ENCODE measurements around the gene CRIM1.

The CRIM1 gene

DNA sequence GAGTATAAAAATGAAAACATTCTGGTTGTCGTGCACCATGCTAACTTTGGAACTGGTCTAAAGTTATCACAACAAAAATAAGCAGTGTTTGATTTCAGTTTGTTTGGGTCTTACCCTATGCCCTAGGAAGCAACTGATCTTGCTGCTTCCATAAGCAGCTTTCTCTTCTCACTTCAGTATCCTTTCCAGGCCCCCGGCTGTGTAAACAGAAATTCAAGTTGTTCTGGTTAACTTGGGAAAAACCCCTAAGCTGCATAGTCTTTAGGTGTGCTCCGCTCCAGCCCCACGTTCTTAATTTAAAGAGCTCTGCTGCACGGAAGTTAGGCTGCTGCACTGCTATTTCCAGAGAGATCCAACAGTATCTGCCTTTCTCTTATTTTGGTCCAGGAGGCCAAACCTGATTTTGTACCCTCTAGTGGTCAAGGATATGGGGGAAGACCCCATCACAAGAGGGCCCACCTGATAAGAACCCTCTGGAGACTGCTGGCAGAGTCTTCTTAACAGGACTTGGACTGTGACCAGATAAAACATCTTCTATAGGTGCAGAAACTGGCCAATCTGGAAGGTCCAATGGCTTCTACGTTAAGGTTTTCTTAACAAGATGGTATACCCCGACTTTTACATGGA lies 173.3 kb downstream of the CRIM1 start:
- DNase-seq: no peak

DNA sequence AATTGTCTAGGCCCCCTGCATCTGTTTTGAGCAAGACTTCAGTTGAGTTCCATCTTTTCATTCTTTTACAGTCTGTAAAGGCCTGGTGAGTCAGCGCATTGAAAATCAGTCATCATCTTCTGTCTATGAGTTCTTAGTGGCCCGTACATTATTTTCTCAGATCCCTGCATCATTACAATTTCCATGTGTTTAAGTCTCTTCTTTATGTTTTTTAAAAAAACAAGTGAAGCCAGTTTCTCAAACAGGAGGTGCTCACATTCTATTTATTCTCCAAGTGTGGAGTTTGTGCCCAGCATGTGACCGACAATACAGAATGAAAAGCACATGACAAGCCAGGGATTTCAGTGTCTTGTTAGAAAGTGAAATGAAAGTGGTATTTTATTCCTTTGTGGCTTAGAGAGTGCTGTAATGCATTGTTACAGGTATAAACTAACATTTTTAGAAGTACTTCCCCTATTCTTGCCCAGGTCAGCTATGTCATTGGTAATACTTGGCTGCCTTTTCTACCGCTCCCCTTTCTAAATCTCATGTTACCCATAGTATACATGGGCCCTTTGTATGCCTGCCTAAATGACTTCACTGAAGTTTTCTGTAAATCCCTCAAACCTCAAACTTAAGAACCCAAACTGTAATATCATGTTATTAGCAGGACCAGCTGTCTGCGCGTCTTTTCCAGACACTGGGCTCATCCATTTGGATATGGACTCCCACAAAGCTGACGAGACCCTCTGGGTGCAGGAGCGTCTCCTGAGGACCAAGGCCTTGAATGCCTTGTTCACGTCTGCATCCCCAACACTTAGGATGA lies 174.8 kb downstream of the CRIM1 start:
- no peak for DNase-seq

DNA sequence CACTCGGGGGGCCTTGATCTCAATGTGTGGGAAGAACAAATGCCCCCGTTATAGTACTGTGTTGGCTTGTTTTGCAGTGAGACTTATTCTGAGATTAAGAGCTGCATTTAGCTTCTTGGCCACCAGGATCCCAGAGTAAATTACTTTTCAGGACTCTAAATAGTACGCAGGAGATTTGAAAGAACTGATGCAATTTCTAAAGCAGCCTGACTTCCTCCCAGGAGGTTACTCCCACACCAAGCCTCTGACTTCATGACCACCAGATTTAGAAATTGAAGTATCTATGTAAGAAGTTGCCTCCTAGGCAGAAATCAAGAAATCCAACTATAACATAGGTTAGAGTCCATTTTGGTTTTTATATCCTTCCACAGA lies 175.4 kb downstream of the CRIM1 start:
- DNase-seq: no peak

DNA sequence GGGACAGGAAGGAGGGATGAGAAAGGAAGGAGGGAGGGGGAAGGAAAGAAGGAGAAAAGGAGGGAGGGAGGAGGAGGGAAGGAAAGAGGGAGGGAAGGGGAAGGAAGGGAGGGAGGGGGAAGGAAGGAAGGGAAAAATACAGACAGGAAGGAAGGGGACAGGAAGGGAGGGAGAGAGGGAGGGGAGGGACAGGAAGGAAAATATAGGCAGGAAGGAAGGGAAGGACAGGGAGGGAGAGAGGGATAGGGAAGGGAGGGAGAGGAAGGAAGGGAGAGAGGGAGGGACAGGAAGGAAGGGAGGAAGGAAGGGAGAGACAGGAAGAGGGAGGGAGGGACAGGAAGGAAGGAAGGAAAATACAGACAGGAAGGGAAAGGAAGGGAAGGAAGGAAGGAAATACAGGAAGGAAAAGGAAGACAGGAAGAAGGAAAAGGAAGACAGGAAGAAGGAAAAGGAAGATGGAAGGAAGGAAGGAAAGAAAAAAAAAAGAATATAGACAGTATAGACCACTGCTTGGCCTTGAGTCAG lies 178.8 kb downstream of the CRIM1 start:
- no peak for DNase-seq

DNA sequence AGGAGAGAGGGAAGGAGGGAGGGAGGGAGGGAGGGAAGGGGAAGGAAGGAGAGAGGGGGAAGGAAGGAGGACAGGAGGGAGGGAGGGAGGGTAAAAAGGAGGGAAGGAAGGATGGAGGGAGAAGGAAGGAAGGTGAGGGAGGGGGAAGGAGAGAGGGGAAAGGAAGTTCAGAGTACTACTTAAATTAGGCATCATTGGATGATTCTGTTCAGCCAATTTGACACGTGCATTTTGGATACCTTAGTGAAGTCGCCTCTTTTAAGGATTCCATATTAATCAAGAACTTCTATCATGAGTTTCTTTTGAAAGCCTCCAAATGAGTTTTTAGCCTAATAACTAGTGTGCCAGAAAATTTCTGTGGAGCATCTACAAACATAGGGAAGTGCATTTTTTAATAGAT lies 179.5 kb downstream of the CRIM1 start:
- no peak for DNase-seq

DNA sequence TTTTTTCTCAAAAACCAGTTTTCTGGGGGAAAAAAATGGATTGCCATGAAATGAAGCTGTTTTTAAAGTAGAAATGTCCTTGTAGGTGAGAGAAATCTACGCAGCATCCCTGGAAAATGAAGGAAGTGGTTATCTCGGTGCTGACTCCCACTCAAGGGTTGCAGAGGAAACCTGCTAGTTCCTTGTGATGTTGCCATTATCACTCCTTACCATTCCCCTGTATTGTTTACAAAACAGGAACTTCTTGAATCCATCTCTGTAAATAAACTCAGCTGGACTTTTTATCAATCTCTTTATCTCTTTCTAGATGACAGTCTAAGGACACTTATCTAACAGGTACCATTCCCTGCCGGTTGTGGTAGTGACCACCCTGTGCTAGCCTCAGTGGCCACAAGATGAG lies 181.2 kb downstream of the CRIM1 start:
- DNase-seq: no peak

DNA sequence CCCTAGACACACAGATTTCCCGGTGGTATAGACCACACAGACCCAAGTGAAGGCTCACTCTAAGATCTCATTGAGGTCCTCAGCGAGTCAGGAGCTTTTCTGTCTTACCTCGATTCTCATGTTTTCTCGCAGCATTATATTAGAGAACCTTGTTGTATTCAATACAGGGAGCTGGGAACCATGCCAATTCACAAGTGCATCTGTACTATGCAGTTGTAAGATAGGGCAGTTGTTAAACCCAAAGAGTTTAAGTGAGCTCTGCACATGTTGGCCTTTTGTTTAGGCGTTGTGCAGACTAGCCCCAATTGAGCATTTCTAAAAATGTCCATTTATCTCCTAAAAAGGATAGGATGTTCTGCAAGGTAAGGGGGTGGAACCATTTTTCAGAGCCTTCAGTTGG lies 182.8 kb downstream of the CRIM1 start:
- DNase-seq: no peak

DNA sequence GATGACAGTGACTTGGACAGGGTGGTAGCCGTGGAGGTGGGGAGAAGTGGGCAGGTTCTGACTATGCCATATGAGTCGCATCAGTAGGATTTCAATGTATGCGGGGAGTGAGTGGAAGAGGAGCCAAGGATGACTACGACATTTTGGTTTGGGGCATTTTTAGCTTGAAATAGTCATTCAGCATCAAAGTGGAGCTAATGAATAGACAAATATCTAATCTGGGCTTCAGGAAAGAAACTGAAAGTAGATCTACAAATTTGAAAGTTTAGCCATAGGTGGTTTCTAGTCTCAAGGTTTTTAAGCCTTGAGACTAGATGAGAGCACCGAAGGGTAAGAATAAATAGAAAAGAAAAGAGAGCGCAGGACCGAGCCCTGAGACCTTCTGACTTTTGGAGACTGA lies 184.1 kb downstream of the CRIM1 start:
- no peak for DNase-seq

DNA sequence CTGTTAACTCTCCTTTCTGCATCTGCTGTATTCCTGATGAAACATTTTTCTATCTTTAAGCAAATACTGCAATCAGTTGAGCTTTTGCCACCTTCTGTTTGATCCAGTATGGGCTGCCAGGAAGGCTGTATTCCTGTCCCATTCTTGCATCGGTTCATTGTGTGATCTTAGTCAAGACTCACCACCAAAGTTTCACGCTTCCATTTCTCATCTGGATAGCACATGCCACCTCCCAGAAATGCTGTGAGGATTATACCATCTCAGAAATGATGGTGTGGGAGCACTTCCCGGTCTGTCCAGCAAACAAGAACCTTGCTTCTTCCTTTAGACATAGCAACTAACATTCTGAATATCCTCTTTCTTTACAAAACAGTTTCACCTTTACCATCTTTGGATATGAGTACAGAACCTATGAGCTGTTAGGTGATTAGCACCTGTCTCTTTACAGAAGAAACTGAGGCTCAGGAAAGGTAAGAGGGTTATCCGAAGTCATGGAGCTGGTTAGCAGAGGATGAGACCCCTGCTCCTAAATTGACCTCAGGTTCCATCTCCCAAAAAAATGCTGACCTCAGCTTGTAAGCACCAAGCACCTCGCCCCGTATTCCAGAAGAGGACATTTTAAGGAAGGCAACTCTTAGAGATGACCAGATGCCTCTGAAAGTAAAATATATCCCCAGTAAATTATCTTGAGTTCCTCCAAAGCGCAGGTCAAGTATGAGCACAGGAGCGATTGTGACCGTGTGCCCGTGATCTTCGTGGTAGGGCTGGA lies 185.6 kb downstream of the CRIM1 start:
- DNase-seq: no peak

DNA sequence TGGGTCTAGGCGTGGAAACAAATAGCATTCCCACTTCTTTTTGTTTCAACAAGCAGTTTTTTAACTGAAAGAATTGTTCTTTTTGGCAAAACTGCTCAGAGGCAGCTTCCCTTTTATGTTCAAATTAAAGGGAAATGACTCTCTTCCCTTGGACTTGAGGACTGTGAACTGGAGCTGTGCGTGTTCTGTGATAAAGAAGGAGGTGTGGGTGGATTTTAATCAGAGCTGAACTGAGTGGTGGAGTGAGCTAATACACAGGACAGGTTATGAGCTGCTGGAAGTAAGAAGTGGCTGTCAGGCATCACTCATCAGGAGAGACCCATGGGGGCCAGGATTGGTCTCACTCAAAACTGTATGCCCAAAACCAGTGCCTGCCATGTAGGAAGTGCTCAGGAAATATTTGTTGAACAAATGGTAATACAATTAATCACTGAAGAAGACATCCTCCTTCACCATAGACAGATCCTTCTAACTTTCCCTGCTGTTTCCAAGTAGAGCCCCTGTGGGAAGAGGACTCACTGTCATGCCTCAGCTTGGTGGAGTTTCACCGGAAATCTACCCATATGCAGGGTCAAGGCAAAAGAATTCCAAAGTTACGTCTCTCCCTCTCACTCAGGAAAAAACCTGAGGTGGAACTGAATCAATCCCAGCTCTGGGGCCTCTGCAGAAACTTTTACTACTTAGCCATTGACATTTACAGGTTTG lies 186.5 kb downstream of the CRIM1 start:
- no peak for DNase-seq

DNA sequence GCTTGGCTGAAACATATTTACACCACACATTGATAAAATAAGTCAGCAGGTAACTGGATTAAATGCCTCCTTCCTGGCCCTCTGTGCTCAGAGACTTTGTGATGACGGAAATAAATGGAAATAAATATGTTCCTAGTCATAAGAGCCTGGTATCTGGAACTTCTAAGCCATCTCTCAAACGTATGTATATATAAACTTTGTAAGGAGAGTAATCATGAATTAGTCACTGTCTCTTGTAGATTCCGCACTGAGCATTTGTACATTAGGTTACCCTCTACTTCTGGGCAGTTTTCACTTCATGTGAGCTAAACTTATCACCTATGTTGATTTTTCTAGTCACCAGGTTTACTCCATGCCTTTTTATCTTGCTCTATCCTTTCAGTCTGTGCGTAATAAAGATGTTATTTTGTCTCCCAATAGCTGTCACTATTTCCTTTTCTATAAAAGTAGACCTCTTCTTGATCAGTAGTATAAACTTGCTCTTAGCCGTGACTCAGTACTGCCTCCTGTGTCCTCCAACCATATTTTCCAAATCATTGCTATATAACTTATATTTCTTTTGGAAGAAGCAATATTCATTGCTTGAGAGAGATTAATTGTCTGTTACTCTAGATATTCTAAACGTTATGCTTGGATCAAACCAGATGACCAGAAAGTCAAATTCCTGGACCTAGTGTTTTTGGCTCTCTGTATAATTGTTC lies 189.2 kb downstream of the CRIM1 start:
- no peak for DNase-seq

DNA sequence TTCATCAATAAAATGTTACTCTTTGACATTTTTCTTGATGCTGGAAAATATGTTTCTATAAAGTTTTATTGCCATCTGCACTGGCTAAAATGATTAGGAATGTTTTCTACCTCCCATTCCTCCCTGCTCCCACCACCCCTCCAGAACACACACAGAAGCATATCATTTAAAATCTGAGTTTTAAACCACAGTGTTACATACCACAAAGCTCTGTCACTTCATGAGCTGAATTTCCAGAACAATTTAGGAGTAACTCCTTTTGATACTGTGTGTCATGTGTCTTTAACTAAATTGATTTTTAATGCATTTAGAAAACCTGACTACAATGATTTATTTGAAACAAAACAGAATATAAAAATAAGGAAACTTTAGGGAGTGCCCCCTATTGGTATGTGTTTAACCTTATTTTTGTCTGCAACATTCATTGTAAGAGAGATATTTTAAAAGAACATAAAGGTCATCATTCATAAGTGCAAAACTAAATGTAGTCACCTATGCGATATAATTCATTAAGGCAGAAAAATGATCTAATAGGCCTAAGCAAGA lies 190.4 kb downstream of the CRIM1 start:
- DNase-seq: no peak

DNA sequence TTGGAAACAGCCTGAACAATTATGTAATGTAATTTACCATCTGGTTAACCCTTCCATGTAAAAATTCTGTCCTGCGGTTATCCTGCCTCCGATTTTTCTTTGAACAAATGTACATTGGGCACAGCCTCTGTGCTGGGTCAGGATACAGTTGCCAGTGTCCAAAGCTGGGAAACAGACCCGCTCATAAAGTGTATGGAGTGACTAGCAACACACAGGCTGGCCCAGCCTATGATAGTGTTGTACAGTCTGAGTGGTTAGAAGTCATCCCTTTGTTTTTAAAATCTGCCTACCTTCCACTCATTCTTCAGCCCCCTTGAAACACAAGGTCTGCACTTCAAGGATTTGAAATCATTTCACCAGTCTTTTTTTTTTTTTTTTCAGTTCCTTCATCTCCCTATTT lies 192.3 kb downstream of the CRIM1 start:
- no peak for DNase-seq

DNA sequence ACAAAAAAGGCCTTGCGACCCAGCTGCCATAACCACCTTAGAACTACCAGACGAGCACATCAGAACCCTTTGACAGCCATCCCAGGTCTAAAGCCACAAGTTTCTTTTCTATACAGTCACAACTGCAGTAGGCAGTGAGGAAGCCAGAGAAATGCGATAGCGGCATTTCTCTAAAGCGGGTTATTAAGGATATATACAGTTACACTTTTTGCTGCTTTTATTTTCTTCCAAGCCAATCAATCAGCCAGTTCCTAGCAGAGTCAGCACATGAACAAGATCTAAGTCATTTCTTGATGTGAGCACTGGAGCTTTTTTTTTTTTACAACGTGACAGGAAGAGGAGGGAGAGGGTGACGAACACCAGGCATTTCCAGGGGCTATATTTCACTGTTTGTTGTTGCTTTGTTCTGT lies 193.6 kb downstream of the CRIM1 start:
- DNase-seq: no peak

DNA sequence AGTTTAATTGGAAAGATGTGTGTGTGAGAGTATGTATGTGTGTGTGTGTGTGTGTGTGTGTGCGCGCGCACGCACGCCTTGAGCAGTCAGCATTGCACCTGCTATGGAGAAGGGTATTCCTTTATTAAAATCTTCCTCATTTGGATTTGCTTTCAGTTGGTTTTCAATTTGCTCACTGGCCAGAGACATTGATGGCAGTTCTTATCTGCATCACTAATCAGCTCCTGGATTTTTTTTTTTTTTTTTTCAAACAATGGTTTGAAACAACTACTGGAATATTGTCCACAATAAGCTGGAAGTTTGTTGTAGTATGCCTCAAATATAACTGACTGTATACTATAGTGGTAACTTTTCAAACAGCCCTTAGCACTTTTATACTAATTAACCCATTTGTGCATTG lies 194.4 kb downstream of the CRIM1 start:
- DNase-seq: no peak

DNA sequence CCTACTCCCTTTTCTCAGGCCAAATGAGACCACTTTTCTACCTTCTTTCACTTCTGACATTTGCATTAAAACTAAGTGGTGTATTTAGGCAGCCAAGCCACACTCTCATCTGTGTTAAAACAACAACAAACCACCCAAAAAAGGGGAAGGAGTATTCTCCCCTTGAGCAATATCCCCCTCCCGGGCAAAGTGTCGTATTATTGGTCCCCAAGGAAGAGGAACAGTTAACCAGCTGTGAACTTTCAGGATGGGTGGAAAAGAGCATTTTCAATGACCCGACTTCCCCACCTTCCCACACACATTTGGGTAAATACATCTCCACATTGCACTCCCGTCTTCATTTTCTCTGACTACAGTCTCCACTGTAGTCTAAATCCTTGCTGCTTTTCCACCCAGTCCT lies 198.1 kb downstream of the CRIM1 start:
- DNase-seq: no peak

DNA sequence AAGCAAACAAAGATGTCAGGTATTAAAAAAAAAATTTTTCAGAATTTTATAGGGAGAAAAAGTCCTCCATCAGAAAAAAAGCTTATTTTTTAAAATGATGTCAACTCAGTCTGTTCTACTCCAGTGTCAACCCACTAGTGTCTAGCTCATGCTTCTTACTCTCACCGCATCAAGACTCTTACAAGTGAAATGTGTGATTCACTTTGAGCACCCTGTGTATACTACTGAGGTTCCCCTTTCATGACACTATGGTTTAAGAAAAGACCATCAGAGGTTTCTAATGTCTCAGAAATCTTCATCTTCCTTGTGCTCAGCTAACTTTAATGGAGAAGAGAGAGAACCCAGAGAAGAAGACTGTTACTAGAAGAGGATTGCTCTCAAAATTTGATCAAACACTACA lies 199.0 kb downstream of the CRIM1 start:
- no peak for DNase-seq

DNA sequence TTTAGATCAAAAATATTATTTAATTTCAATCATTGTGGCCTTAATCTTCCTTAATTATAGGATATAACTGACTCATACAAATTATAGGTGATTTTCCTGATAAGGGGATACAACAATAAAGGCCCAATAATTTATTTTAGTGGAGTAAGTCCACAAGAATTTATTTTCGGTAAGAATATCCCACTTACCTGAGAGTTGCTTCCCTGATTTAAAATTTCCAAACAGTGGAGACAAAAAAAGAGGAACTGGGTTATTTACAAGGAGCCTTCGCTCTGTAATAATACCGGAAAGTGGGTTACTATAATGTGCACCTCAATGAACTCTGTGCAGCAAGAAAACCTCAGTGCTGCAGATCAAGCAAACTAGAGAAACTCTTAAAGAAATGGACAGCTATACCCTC lies 200.2 kb downstream of the CRIM1 start:
- no peak for DNase-seq

DNA sequence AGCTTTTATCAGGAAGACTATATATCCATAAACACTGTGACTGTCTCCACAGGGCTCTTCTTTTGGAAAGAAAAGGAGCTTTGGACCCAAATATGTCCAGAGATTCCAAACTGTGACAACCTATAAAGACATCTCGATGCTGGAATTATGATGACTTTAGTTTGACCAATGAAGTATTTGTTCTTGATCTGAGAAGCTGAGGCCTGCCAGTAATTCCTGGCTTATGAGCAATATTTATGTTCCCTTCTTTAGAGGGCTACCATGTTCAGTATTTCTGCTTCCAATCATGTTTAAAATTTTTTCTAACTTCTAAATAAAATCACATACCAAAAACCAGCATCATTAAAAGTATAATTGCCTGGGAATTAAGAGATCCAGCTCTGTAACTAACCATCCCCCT lies 201.3 kb downstream of the CRIM1 start:
- DNase-seq: no peak

DNA sequence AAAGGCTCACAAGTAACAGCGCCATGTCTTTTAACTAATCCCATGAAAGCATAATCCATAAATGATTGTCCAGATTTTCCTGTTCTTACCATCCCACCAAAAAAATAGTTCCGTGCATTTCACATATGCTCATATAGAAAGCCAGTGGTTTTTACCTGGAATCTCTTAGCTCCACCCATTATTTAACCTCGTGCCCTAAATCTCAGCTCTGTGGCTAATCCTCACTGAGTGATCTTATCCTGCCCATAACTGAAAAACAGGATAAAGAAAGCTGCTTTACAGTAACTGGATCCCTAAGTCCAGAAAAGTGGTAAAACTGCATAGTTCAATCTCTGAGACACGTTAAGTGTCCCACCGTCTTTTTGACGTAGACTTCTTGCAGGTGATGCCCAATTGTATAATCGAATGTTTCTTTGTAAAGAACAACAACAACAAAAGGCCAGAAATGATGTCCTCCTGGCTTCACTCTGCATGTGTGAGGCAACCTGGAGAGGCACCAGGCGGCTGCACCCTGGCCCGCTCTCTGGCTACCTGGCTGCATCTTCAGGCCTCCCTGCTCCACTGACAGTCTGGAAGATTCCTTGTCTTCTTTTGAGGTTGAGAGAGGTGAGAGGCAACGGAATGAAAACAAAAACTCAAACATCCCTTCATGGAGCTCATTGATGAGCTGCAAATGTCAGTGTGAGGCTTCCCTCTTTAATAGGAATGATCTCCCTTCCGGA lies 203.8 kb downstream of the CRIM1 start:
- DNase-seq: no peak

DNA sequence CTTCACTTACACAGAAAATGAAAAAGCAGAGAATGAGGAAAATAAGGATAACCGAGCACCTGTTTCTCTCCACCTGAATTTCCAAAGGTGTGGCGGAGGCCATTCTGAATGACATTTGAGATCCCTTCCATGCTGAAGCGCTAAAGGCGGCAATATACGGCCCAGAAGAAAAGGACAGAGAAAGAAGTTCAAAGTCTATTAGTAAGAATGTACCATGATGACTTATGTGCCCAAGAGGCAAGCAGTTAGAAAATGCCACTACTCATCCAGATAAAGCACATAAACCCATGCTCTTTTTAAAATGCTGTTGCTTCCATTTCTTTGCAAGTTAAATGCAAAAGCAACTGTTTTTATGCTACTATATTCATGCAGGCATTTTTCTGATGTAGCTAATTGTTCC lies 205.1 kb downstream of the CRIM1 start:
- DNase-seq: no peak
